ENCODE results near the gene TRPC1.

TRPC1 gene

DNA sequence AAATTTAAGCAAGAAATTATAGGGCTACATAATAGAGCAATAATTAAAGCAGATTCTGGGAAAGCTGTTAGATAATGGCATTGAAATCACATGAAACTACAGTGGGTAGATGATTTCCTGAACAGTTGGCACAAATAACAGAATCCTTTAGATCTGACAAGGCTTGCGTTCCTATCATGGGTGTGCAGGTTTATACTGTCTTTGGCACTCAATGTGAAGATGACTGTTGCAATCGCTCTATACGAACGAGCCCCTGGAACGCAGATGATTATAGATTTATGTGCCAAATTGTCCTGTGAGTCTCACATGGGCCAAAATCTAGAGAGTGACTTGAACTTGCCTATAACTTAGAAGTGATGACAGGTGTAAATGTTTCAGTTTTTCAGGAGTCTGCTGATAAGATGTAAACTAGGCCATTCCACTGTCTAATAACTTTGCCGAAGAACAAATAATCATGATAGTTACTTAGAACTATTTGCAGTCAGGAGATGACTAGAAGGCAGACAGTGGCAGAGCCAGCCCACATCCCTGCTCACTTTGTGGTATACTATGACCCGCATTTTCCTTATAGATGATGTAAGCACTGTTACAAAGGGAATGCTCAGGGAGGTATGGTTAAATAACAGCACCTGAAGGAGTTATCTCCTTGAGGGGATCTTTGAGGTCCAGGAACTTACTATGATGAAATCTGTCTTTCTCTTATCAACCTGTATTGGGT, 30.5 kb upstream of the TRPC1 start:
- Histone ChIP-seq H4K5ac (ENCODE audit: low read length) (no peak overlapping the region), H2BK5ac (ENCODE audit: low read length) (no peak overlapping the region), H3K4me2 (ENCODE audit: low read length) (no peak overlapping the region), H3K9ac (ENCODE audit: low read length) (no peak overlapping the region), H3K4ac (ENCODE audit: low read depth, low read length) (no peak overlapping the region), H2BK15ac (replicated peaks; ENCODE audit: low read depth) (no peak overlapping the region), H3K56ac (ENCODE audit: low read length) (no peak overlapping the region), H2BK120ac (ENCODE audit: low read depth, low read length) (no peak overlapping the region), H3K27ac (ENCODE audit: low read depth, low read length) (no peak overlapping the region), H2AK5ac (ENCODE audit: low read length) (no peak overlapping the region), H3K4me3 (ENCODE audit: low read length) (no peak overlapping the region), H3K36me3 (ENCODE audit: control insufficient read depth, insufficient read depth, low read length) (no peaks in the 10 kb centered on the region), H3K23ac (ENCODE audit: low read length) (no peak overlapping the region), H3K4me1 (ENCODE audit: control insufficient read depth, low read depth, low read length) (no peaks in the 10 kb centered on the region), H3K79me2 (ENCODE audit: control insufficient read depth, insufficient read depth, low read length) (no peaks in the 10 kb centered on the region), H3K79me1 (ENCODE audit: low read length) (no peaks in the 10 kb centered on the region), H3K27me3 (ENCODE audit: insufficient read depth, low read length, poor library complexity) (no peaks in the 10 kb centered on the region), H4K8ac (ENCODE audit: low read depth, low read length) (no peak overlapping the region), H3K18ac (ENCODE audit: low read length) (no peak overlapping the region)
- no peak for DNase-seq
- WGBS (ENCODE audit: extremely low coverage, insufficient coverage, low lambda C conversion rate), result no CpG with 5 or more reads among the region's 7 CpGs

DNA sequence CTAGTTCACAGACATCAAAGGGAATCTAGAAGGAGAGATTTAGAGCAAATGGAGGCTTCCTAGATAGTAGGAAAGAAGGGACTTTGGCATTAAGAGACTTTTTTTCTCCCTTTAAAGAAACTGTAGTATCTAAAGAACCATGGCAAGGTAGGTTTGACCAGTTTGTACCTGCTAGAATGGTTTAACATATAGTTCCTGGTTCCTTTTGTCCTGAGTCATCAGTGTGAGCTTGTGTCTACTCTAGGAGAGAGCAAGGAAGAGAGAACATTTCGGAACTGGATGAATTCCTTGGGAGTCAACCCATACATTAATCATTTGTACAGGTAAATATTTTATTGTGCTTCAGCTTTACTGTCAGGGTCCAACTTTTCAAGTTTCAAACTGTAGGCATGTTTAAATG, 29.6 kb upstream of the TRPC1 start:
- Histone ChIP-seq H3K56ac (ENCODE audit: low read length) (no peak overlapping the region), H3K4ac (ENCODE audit: low read depth, low read length) (no peak overlapping the region), H3K4me1 (ENCODE audit: control insufficient read depth, low read depth, low read length) (no peaks in the 10 kb centered on the region), H2BK5ac (ENCODE audit: low read length) (no peak overlapping the region), H3K4me2 (ENCODE audit: low read length) (no peak overlapping the region), H2BK120ac (ENCODE audit: low read depth, low read length) (no peak overlapping the region), H3K9ac (ENCODE audit: low read length) (no peak overlapping the region), H2BK15ac (replicated peaks; ENCODE audit: low read depth) (no peak overlapping the region), H3K79me1 (ENCODE audit: low read length) (no peaks in the 10 kb centered on the region), H3K79me2 (ENCODE audit: control insufficient read depth, insufficient read depth, low read length) (no peaks in the 10 kb centered on the region), H3K27me3 (ENCODE audit: insufficient read depth, low read length, poor library complexity) (no peaks in the 10 kb centered on the region), H2AK5ac (ENCODE audit: low read length) (no peak overlapping the region), H3K4me3 (ENCODE audit: low read length) (no peak overlapping the region), H3K36me3 (ENCODE audit: control insufficient read depth, insufficient read depth, low read length) (no peaks in the 10 kb centered on the region), H3K18ac (ENCODE audit: low read length) (no peak overlapping the region), H3K23ac (ENCODE audit: low read length) (no peak overlapping the region), H4K5ac (ENCODE audit: low read length) (no peak overlapping the region), H3K27ac (ENCODE audit: low read depth, low read length) (no peak overlapping the region), H4K8ac (ENCODE audit: low read depth, low read length) (no peak overlapping the region)
- DNase-seq, result no peak
- no CpG with 5 or more reads among the region's 1 CpG for WGBS (ENCODE audit: extremely low coverage, insufficient coverage, low lambda C conversion rate)

DNA sequence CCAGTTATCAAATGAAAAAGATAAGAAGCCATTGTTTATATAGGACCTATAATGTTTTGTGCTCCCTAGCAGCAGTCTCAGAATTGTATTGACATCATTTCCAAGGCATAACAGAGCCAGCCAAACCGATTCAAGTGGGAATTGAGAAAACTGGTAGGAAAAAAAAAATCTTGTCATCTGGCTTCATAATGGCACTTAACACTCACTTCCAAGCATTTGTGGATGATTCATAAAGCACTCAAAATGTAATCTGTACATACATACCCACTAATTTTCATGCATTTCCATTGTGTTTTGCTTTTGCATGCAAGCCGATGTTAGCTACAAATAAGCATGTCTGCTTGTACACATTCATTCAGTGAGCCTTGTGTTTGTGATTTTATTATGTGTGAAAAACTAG, 18.6 kb upstream of the TRPC1 start:
- no peaks in the 10 kb centered on the region for H3K79me2 ChIP-seq (ENCODE audit: control insufficient read depth, insufficient read depth, low read length)
- peaks cover 2% of the 10 kb centered on the region for H3K4me1 ChIP-seq (ENCODE audit: control insufficient read depth, low read depth, low read length)
- H4K5ac ChIP-seq (ENCODE audit: low read length), result no peak overlapping the region
- no peak overlapping the region for H2BK15ac ChIP-seq (replicated peaks; ENCODE audit: low read depth)
- no peak for DNase-seq
- H3K79me1 ChIP-seq (ENCODE audit: low read length), result no peaks in the 10 kb centered on the region
- H3K4me3 ChIP-seq (ENCODE audit: low read length), result no peak overlapping the region
- no peak overlapping the region for H3K56ac ChIP-seq (ENCODE audit: low read length)
- no peak overlapping the region for H4K8ac ChIP-seq (ENCODE audit: low read depth, low read length)
- no peak overlapping the region for H3K9ac ChIP-seq (ENCODE audit: low read length)
- no peak overlapping the region for H2BK120ac ChIP-seq (ENCODE audit: low read depth, low read length)
- no peak overlapping the region for H3K23ac ChIP-seq (ENCODE audit: low read length)
- H3K4ac ChIP-seq (ENCODE audit: low read depth, low read length), result no peak overlapping the region
- no peaks in the 10 kb centered on the region for H3K27me3 ChIP-seq (ENCODE audit: insufficient read depth, low read length, poor library complexity)
- no peaks in the 10 kb centered on the region for H3K36me3 ChIP-seq (ENCODE audit: control insufficient read depth, insufficient read depth, low read length)
- H3K27ac ChIP-seq (ENCODE audit: low read depth, low read length), result no peak overlapping the region
- no CpG with 5 or more reads among the region's 2 CpGs for WGBS (ENCODE audit: extremely low coverage, insufficient coverage, low lambda C conversion rate)
- H3K18ac ChIP-seq (ENCODE audit: low read length), result no peak overlapping the region
- no peak overlapping the region for H3K4me2 ChIP-seq (ENCODE audit: low read length)
- H2AK5ac ChIP-seq (ENCODE audit: low read length), result no peak overlapping the region
- no peak overlapping the region for H2BK5ac ChIP-seq (ENCODE audit: low read length)

DNA sequence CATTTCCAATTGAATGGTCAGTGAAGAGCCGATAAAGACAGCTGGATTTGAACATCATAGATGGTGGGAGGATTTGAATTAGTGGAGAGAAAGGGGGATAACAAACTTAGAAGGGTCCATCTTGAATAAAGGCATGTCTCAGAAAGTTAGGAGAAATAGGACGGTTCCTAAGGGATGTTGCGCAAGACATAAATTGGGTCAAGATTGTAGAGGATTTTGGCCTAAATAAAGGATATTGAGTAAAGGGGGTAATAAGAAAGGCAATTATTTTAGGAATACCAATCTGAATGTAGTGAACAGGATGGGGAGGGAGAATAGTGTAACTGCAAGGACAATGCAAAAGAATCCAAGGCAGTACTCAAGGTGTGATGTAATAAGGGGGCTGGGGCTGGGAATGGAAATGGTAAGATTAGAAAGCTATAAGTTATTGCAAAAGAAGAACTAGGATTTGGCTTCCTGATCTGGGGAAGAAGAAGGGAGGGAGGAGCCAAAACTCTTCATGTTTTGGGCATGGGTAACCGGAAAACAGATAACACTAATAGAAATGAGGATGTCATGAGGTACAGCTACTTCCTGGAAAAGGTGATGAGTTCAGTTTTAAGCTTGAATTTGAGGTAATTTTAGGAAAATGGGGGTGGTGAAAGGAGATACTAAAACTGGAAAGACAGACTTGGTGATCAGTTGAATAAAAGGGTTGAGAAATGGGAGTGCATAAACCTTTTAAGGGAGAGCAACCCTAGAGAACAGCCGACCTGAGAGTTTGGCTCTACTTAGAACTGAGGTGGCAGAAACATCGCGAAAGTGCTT, 17.3 kb upstream of the TRPC1 start:
- Histone ChIP-seq H3K4me3 (ENCODE audit: low read length) (no peak overlapping the region), H4K8ac (ENCODE audit: low read depth, low read length) (no peak overlapping the region), H2BK120ac (ENCODE audit: low read depth, low read length) (no peak overlapping the region), H3K18ac (ENCODE audit: low read length) (no peak overlapping the region), H3K4ac (ENCODE audit: low read depth, low read length) (no peak overlapping the region), H3K23ac (ENCODE audit: low read length) (no peak overlapping the region), H3K79me1 (ENCODE audit: low read length) (no peaks in the 10 kb centered on the region), H3K4me2 (ENCODE audit: low read length) (no peak overlapping the region), H3K4me1 (ENCODE audit: control insufficient read depth, low read depth, low read length) (peaks cover 2% of the 10 kb centered on the region), H2AK5ac (ENCODE audit: low read length) (no peak overlapping the region), H3K9ac (ENCODE audit: low read length) (no peak overlapping the region), H4K5ac (ENCODE audit: low read length) (no peak overlapping the region), H3K27me3 (ENCODE audit: insufficient read depth, low read length, poor library complexity) (no peaks in the 10 kb centered on the region), H2BK15ac (replicated peaks; ENCODE audit: low read depth) (no peak overlapping the region), H3K56ac (ENCODE audit: low read length) (no peak overlapping the region), H3K79me2 (ENCODE audit: control insufficient read depth, insufficient read depth, low read length) (no peaks in the 10 kb centered on the region), H3K36me3 (ENCODE audit: control insufficient read depth, insufficient read depth, low read length) (no peaks in the 10 kb centered on the region), H2BK5ac (ENCODE audit: low read length) (no peak overlapping the region), H3K27ac (ENCODE audit: low read depth, low read length) (no peak overlapping the region)
- DNase-seq, result no peak
- WGBS (ENCODE audit: extremely low coverage, insufficient coverage, low lambda C conversion rate), result no CpG with 5 or more reads among the region's 7 CpGs

DNA sequence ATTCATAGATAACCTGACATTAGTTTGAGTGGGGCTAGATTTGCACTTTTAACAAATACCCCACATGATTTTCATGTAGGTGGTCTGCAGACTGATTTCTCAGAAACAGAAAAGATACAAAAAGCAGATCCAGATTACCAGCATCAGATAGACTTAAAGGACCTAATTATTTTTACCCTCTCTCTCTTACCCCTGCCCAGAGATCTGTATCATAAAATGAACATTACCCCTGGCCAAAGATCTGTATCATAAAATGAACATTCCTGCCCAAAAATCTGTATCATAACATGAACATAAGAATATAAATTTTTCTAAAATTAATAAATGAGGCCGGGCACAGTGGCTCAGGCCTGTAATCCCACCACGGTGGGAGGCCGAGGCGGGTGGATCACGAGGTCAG, 14.6 kb upstream of the TRPC1 start:
- Histone ChIP-seq H3K27me3 (ENCODE audit: insufficient read depth, low read length, poor library complexity) (no peaks in the 10 kb centered on the region), H3K36me3 (ENCODE audit: control insufficient read depth, insufficient read depth, low read length) (no peaks in the 10 kb centered on the region), H2BK120ac (ENCODE audit: low read depth, low read length) (no peak overlapping the region), H2AK5ac (ENCODE audit: low read length) (no peak overlapping the region), H4K5ac (ENCODE audit: low read length) (no peak overlapping the region), H4K8ac (ENCODE audit: low read depth, low read length) (no peak overlapping the region), H3K4me1 (ENCODE audit: control insufficient read depth, low read depth, low read length) (peaks cover 2% of the 10 kb centered on the region), H3K79me1 (ENCODE audit: low read length) (no peaks in the 10 kb centered on the region), H3K27ac (ENCODE audit: low read depth, low read length) (no peak overlapping the region), H3K56ac (ENCODE audit: low read length) (no peak overlapping the region), H3K9ac (ENCODE audit: low read length) (no peak overlapping the region), H3K18ac (ENCODE audit: low read length) (no peak overlapping the region), H3K4ac (ENCODE audit: low read depth, low read length) (no peak overlapping the region), H2BK15ac (replicated peaks; ENCODE audit: low read depth) (no peak overlapping the region), H3K4me3 (ENCODE audit: low read length) (no peak overlapping the region), H2BK5ac (ENCODE audit: low read length) (no peak overlapping the region), H3K4me2 (ENCODE audit: low read length) (no peak overlapping the region), H3K23ac (ENCODE audit: low read length) (no peak overlapping the region), H3K79me2 (ENCODE audit: control insufficient read depth, insufficient read depth, low read length) (no peaks in the 10 kb centered on the region)
- DNase-seq, result no peak
- no CpG with 5 or more reads among the region's 5 CpGs for WGBS (ENCODE audit: extremely low coverage, insufficient coverage, low lambda C conversion rate)

Data from mesendoderm (in vitro differentiated cells).